Kidney (tissue), 14 donors: ENCODE measurements around the gene A1BG. TPM values are rescaled to one million over a fixed set of nuclear protein-coding genes. Genes with fewer than 3 reads are reported as not detected.

ENCODE experiments used
- DNase-seq, 5 donors: peaks; one replicate each; pipeline ENCODE4 v3.0.0-alpha.2; 2013 to 2020
- FAIRE-seq: peaks from 2 replicates; lab custom pipeline; 2012; peaks lifted over from hg19 to GRCh38; lab: Jason Lieb, UNC
- H3K27ac ChIP-seq, 2 donors: one replicate each; pipeline ENCODE4 v1.7.0; 2013; ENCODE audit warnings: low read depth in 2 of 2, low read length in 2 of 2, inconsistent platforms in 1 of 2
- H3K27me3 ChIP-seq: one replicate; pipeline ENCODE4 v1.7.1; 2013; ENCODE audit warnings: low read length, inconsistent platforms; ENCODE audit not compliant: control insufficient read depth, insufficient read depth
- H3K36me3 ChIP-seq, 3 donors: one replicate each; pipeline versions ENCODE4 v1.7.0 to v1.7.1; 2013; ENCODE audit warnings: low read length in 3 of 3, control low read depth in 1 of 3, inconsistent platforms in 1 of 3; ENCODE audit not compliant: insufficient read depth in 3 of 3, control insufficient read depth in 2 of 3
- H3K4me1 ChIP-seq, 3 donors: one replicate each; pipeline versions ENCODE4 v1.7.0 to v1.7.1; 2013; ENCODE audit warnings: low read length in 3 of 3, inconsistent platforms in 1 of 3, low read depth in 1 of 3; ENCODE audit not compliant: control insufficient read depth in 2 of 3, insufficient read depth in 2 of 3
- H3K4me3 ChIP-seq, 3 donors: one replicate each; pipeline versions ENCODE4 v1.7.0 to v1.8.1; 2013; ENCODE audit warnings: low read length in 3 of 3, control low read depth in 1 of 3, inconsistent platforms in 1 of 3
- H3K9ac ChIP-seq, 3 donors: one replicate each; pipeline versions ENCODE4 v1.7.0 to v1.7.1; 2013; ENCODE audit warnings: low read length in 3 of 3, control low read depth in 1 of 3, inconsistent platforms in 1 of 3
- H3K9me3 ChIP-seq, 3 donors: one replicate each; pipeline versions ENCODE4 v1.7.0 to v1.7.1; 2013; ENCODE audit warnings: low read length in 3 of 3, control low read depth in 1 of 3, inconsistent platforms in 1 of 3; ENCODE audit not compliant: control insufficient read depth in 2 of 3, insufficient read depth in 1 of 3
- intact Hi-C: fragments of 100-400 bp; cut with DNase I; formaldehyde crosslinking; loops from one replicate; pipeline ENCODE4 v1.11.1; 2022
- polyA plus RNA-seq: library from polyadenylated mRNA; stranded (reverse); fragments of 350-450 nt; fragmentation: Illumina TruSeq; extraction: RNeasy Lipid Tissue Mini Kit (QIAGEN cat#74804); gene quantifications from one replicate; pipeline ENCODE4 v1.2.3, GENCODE V29; 2014; ENCODE audit warnings: low read depth, low replicate concordance; ENCODE audit not compliant: insufficient read depth
- total RNA-seq: library from RNA; stranded (reverse); fragmentation: NEBNext Ultra II Directional; extraction: Animal tissue kit (Norgen Biotek cat#: 25700); gene quantifications from one replicate; pipeline ENCODE4 v1.2.1, GENCODE V29; 2021
- TF ChIP-seq, protein P1 (sequence below): IDR thresholded peaks from 3 replicates; pipeline ENCODE4 v1.5.1; 2012; ENCODE audit warnings: mild to moderate bottlenecking, moderate library complexity, borderline replicate concordance; ENCODE audit not compliant: insufficient read depth; ENCODE audit errors: extremely low read depth
- donor health status: control.
- donor health status: control.
- donor health status: control.
- donor health status: control.
- donor health status: control.
- donor health status: DM: yes; HTN: yes; CAD: no.
- donor health status: Normal renal cell carcinoma (clear cell type).

A1BG gene
- total and polyA plus RNA-seq, 2 donors from 2014 or later, result 10.9 to 19.0 TPM

DNA sequence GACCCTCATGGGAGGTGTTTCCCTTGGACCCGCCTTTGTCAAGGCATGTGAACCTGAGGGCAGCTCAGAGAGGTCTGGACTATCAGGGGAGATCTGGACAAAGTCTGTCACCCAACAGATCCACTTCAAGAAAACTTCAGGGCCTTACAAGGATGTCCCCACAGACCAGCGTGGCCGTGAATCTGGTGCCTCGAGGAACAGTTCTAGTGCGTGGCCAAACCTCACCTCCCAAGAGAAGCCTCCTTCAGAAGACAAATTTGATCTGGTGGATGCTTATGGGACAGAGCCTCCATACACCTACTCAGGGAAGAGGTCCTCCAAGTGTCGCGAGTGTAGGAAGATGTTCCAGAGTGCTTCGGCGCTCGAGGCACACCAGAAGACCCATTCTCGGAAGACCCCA, 15.0 kb downstream of the A1BG start:
- TF ChIP-seq, protein P1, sequence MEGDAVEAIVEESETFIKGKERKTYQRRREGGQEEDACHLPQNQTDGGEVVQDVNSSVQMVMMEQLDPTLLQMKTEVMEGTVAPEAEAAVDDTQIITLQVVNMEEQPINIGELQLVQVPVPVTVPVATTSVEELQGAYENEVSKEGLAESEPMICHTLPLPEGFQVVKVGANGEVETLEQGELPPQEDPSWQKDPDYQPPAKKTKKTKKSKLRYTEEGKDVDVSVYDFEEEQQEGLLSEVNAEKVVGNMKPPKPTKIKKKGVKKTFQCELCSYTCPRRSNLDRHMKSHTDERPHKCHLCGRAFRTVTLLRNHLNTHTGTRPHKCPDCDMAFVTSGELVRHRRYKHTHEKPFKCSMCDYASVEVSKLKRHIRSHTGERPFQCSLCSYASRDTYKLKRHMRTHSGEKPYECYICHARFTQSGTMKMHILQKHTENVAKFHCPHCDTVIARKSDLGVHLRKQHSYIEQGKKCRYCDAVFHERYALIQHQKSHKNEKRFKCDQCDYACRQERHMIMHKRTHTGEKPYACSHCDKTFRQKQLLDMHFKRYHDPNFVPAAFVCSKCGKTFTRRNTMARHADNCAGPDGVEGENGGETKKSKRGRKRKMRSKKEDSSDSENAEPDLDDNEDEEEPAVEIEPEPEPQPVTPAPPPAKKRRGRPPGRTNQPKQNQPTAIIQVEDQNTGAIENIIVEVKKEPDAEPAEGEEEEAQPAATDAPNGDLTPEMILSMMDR, result no peak
- no peaks in the 10 kb centered on the region for H3K4me1 ChIP-seq
- no peak for DNase-seq
- H3K27me3 ChIP-seq, result no peaks in the 10 kb centered on the region
- H3K4me3 ChIP-seq, result no peak overlapping the region
- no peak for FAIRE-seq
- no peak overlapping the region for H3K27ac ChIP-seq
- no peaks in the 10 kb centered on the region for H3K9me3 ChIP-seq
- no peak overlapping the region for H3K9ac ChIP-seq
- intact Hi-C loops, result no loop called here
- H3K36me3 ChIP-seq, result peaks cover 0 to 10% (median 7%) of the 10 kb centered on the region in 3 donors

DNA sequence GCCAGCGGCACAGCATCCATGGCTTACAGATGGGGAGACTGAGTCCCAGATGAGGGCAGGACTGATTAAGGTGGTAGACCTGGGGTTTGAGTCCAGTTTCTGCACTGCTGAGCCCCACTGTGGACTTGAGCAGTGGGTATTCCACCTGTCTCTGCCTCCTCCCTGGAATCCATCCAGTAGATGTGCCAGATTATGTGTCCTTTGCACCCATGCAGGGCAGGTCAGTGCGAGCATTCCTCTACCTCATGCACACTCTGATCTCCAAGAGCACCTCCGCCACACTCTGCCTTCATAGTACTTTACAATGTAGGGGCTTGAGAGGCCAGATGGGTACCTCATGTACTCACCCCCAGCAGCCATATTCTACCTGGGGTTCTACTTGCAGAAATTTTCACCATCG, 16.5 kb downstream of the A1BG start:
- Histone ChIP-seq H3K36me3 (peaks cover 0 to 10% (median 7%) of the 10 kb centered on the region in 3 donors), H3K27me3 (no peaks in the 10 kb centered on the region), H3K9ac (no peak overlapping the region), H3K27ac (no peak overlapping the region), H3K9me3 (no peaks in the 10 kb centered on the region), H3K4me3 (no peak overlapping the region), H3K4me1 (no peaks in the 10 kb centered on the region)
- DNase-seq (no peak), FAIRE-seq (no peak)
- TF ChIP-seq, protein P1, result no peak
- intact Hi-C loops, result no loop called here

DNA sequence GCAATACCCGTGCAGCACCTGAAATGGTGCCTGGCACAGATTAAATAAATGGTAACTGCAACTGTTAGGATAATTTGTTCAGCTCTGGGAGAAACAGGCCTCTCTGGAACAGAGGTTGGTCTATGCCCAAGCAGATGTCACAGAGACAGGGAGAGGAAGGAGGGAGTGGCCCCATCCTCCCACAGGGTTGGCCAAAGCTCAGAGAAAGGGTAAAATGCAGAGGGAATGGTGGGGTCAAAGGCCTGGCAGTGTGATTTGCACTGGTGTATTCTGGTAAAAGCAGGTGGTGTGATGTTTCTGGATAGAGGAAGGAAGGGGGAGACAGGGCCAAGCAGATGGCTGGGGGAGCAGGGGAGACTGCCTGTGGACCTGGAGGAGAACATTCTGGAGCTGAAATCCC, 17.1 kb downstream of the A1BG start:
- no peak for FAIRE-seq
- no peak overlapping the region for H3K27ac ChIP-seq
- no peak overlapping the region for H3K4me3 ChIP-seq
- no peak overlapping the region for H3K9ac ChIP-seq
- no peak for DNase-seq
- TF ChIP-seq, protein P1, result no peak
- intact Hi-C loops, result no loop called here
- peaks cover 0 to 10% (median 7%) of the 10 kb centered on the region in 3 donors for H3K36me3 ChIP-seq
- no peaks in the 10 kb centered on the region for H3K27me3 ChIP-seq
- no peaks in the 10 kb centered on the region for H3K9me3 ChIP-seq
- H3K4me1 ChIP-seq, result no peaks in the 10 kb centered on the region

DNA sequence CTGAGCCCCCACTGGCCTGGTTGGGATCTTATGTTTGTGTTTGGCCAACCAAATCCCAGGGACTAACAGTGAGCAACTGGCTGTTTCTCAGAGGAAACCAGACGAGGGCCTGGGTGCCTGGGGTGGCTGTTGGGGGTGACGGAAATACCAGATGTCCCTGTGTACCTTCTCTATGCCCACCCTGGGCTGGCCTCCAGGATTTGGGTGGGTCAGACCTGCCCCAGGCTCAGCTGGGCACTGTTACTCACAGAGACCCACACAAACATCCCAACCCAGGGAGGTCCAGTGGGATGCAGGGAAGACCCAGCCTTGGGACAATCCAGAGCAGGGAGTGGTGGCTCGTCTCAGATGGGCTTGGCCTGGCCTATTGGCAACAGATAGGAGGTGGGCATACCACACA, 17.7 kb downstream of the A1BG start:
- Histone ChIP-seq H3K27me3 (no peaks in the 10 kb centered on the region), H3K36me3 (peaks cover 0 to 8% (median 7%) of the 10 kb centered on the region in 3 donors), H3K4me1 (no peaks in the 10 kb centered on the region), H3K4me3 (no peak overlapping the region), H3K9ac (no peak overlapping the region), H3K9me3 (no peaks in the 10 kb centered on the region), H3K27ac (no peak overlapping the region)
- FAIRE-seq, result no peak
- intact Hi-C loops, result no loop called here
- TF ChIP-seq, protein P1, result no peak
- DNase-seq, result no peak
